ENCODE results near the gene KRTAP10-2.

The KRTAP10-2 gene

GRCh38 chr21:44537930-44538911 lies 13.1 kb downstream of the KRTAP10-2 start:
- no peak for DNase-seq

- DNase-seq: no peak
These were observed 15.3 kb downstream of the KRTAP10-2 start for GRCh38 chr21:44535963-44536362.

- DNase-seq: no peak
These were observed 16.6 kb downstream of the KRTAP10-2 start for GRCh38 chr21:44534688-44535087.

- DNase-seq: no peak
These were observed 17.2 kb downstream of the KRTAP10-2 start for GRCh38 chr21:44533891-44534627.

GRCh38 chr21:44533121-44533890 lies 18.0 kb downstream of the KRTAP10-2 start:
- DNase-seq: no peak

- no peak for DNase-seq
These were observed 18.6 kb downstream of the KRTAP10-2 start for GRCh38 chr21:44532712-44533111.

- no peak for DNase-seq
These were observed 19.4 kb downstream of the KRTAP10-2 start for GRCh38 chr21:44531606-44532564.

GRCh38 chr21:44530903-44531605 lies 20.3 kb downstream of the KRTAP10-2 start:
- DNase-seq: no peak

- no peak for DNase-seq
These were observed 20.9 kb downstream of the KRTAP10-2 start for GRCh38 chr21:44530221-44530902.

- no peak for DNase-seq
These were observed 21.7 kb downstream of the KRTAP10-2 start for GRCh38 chr21:44529503-44530125.

GRCh38 chr21:44529011-44529421 lies 22.3 kb downstream of the KRTAP10-2 start:
- no peak for DNase-seq

GRCh38 chr21:44528634-44528995 lies 22.7 kb downstream of the KRTAP10-2 start:
- no peak for DNase-seq

- DNase-seq: no peak
These were observed 23.2 kb downstream of the KRTAP10-2 start for GRCh38 chr21:44527983-44528633.

GRCh38 chr21:44527156-44527982 lies 23.9 kb downstream of the KRTAP10-2 start:
- no peak for DNase-seq

GRCh38 chr21:44526096-44526997 lies 25.0 kb downstream of the KRTAP10-2 start:
- DNase-seq: no peak

GRCh38 chr21:44525391-44526095 lies 25.8 kb downstream of the KRTAP10-2 start:
- DNase-seq: no peak

Data from CD4-positive, alpha-beta T cell treated with Interleukin-1 beta for 1 hour (primary cell).